HG03060 (cell line): Measurements from ENCODE around the gene DIPK1B.

Experiments
- ATAC-seq: cut with Tn5 transposase; IDR thresholded peaks from one replicate; pipeline ENCODE4 v1.9.1; 2021; ENCODE audit warnings: low read depth, moderate number of reproducible peaks; ENCODE audit not compliant: unreplicated experiment

The DIPK1B gene

GRCh38 chr9:136733611-136734010 is 21.2 kb downstream of the DIPK1B start:
- ATAC-seq: no peak

DNA sequence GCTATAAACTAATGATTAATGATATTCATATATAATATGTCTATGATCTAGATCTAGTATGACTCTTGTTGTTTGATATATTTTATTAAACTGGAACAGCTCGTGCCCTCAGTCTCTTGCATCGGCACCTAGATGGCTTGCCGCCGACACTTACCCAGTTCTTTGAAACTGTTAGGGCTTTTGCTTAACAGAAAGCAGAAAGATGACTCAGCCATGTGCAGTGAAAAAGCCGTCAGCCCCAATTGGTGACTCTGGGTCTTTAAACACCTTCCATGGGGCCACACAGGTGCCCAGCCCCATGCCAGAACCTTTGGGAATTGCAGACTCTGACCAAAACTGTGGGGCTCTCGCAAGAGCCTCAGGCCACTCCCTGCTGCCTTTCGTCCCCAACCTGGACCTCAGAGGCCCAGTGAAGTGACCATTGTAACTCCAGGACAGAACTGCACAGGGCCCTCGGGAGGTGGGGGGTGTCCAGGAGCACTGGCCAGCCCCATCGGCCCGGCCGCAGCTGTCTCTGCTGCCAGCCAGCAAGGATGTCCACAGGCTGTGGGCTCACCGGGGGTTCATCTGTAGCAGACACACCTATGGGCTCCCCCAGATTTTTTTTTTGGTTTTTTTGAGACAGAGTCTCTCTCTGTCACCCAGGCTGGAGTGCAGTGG is 22.6 kb downstream of the DIPK1B start:
- ATAC-seq: no peak

DNA sequence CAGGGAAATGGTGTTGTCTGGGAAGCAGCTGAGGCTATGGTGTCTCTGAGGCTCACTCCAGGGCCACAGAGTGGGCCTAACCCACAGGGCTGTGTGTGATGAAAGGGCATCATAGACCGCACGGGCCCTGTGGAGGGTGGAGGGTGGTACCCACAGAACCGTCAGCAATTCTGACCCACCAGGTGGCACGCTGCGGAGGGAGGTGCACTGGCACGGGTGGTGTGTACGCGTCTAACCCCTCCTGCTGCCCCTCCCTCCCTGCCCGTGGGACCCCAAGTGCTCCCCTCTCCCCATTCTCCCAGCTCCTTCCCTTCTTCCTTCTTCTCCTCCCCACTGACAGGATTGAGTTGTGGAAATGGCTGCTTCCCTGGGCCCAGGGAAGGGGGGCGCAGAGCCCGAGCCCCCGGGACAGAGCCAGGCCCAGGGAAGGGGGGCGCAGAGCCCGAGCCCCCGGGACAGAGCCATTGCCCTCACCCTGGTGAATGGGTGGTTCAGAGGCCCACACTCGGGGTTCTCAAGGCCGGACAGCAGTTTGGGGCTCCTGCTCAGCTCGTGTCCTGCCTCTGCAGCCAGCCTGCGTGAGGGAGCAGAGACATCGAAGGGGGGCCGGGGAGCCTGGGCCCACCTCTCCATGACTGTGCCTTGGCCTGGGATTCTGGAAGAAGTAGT is 23.6 kb downstream of the DIPK1B start:
- ATAC-seq: no peak

DNA sequence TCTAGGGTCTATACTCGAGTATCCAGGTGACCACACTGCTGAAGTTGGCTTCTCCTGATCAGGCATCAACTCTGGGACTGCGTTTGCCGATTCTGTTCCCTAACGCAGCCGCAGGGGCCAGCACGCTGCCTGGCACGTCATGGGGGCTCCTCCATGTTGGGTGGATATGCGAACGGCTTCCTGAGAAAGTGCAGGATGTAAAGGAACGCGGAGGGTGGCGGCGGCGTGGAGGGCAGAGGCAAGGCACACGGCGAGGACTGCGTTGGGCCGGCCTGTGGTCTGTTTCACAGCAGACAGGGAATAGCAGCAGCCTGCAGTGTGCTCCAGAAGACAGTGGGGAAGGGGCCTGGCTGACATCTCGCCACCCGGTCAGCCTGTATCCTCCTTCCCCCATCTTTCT is 26.6 kb downstream of the DIPK1B start:
- no peak for ATAC-seq

DNA sequence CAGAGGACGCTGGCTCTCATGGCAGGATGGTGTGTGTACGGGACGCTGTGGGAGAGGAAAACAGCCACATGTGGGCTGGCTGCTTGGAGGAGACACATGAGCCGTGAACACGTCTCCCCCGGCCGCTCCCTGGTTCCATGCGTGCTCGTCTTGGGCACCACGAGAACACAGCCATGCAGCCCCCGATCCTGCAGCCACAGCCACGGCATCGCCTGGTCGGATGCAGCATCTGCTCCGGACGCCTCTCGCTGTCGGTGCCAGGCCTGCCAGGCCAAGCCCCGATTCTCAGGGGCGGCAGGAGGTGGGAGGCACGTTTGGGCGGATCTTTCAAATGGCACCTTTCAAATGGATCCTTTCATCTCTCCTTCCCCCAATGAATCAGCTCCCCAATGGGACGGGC is 27.1 kb downstream of the DIPK1B start:
- ATAC-seq: no peak

DNA sequence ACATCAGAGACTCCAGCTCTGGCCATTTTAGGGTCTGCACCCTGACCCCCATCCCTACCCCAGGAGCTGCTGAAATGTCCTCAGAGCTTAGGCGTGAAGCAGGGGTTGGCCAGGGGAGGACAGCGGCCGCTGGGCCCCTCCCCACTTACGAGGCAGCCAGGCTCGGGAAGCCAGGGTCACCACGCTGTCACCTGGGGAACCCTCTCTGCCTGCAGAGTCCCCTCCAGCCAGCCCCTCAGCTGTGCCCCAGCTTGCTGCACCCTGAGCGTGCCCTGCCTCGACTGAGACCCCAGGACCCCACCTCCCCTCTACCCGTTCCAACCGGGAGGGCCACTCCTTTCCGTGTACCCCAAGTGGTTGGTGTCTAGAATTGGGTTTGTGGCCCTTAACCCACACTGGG is 27.7 kb downstream of the DIPK1B start:
- ATAC-seq: no peak

DNA sequence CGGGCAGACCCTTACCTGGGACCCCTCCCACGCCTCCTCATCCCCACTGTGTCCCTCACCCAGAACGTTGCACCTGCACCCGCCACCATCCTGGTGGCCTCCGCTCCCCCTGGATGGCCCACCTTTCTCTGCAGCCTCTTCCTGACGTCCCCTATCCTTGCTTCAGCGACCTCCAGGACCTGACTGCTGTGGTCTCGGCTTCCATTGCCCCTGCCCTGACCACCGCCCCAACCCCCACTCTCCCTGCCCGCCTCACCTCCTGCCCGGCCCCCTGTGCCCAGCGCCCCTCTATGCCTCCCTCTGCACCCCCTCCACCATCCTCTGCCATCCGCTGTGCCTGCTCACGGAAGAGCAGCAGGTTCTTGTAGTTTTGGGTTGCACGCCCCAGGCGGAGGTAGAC is 28.1 kb downstream of the DIPK1B start:
- no peak for ATAC-seq

GRCh38 chr9:136740971-136741882 is 28.9 kb downstream of the DIPK1B start:
- ATAC-seq: no peak

GRCh38 chr9:136741883-136742571 is 29.7 kb downstream of the DIPK1B start:
- ATAC-seq: no peak

DNA sequence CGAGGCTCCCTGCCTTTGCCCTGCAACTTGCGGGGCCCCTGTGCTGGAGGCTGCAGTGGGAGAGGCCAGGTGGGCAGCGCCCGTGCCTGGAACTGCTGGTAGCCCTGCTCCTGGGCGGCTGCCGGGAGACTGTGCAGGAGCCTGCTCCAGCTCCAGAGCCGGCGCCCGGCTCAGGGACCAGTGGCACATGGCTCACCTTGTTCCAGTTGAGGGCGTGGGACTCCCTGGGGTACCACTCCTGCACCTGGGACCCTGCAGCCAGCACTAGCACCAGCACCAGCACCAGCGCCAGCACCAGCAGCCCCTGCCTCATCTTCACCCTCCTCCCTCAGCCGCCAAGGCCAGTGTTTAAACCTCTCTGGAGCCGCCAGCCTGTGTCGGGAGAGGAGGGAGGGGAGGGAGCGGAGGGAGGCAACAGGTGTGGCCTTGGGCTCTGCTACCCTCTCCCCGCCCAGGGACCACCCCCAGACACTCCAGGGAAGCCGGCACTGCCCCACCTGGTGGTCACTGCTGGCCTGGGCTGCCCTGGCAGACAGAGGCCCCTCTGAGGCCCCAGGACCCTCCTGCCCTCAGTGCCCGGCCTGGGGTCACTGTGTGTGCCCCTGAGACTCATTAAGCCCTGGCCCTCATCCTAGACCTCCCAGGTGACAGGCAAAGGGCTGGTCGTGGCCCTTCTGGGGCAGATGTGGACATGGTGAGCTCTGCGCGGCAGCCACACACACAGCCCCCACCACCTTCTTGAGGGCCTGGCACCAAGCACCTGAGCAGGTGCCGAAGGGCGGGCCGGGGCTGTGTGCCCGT is 30.4 kb downstream of the DIPK1B start, which contains the start of gene LCN10:
Gene LCN10, minus strand, starts transcription at position 350 of the 801 bp plus-strand sequence. Its CDS starts 37 bp downstream, at position 313.
- ATAC-seq: no peak

DNA sequence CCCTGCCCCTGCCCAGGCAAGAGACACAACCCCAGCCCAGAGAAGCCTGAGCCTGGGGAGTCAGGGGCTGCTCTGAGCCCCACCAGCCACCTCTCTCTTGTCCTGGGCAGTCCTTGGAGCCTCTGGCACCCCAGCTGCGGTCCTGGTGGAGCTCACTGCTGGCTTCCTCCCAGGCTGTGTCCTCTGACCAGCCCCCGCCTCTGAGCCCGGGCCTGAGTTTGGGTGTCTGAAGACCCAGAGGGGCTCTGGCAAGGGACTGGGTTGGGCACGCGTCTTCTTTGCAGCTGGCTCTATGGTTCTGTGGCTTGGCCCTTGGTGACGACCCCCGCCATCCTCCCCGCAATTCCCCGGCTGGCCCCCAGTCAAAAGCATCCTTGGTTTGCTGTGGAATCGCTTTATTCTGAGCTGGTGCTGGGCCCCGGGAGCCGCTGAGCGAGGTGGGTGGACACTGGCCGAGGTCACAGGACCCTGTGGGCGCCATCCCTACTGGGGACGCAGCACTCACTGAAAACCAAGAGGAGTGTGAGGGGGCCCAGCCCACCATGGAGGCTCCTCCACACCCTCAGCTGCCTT is 31.4 kb downstream of the DIPK1B start:
- ATAC-seq: no peak

DNA sequence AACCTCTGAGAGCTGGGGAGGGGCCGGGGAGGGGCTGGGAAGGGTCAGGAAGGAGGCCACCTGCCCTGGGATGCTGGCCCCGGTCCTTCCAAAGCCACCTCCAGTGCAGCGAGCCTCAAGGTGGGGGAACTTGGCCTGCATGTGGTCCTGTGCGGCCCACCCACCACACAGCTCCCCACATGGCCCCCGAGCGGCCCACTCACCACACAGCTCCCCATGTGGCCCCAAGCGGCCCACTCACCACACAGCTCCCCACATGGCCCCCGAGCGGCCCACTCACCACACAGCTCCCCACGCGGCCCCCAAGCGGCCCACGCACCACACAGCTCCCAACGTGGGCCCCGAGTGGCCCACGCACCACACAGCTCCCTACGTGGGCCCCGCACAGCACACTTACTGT is 32.4 kb downstream of the DIPK1B start:
- ATAC-seq: no peak

- ATAC-seq: no peak
Observed at GRCh38 chr9:136745389-136746154, 33.2 kb downstream of the DIPK1B start.

DNA sequence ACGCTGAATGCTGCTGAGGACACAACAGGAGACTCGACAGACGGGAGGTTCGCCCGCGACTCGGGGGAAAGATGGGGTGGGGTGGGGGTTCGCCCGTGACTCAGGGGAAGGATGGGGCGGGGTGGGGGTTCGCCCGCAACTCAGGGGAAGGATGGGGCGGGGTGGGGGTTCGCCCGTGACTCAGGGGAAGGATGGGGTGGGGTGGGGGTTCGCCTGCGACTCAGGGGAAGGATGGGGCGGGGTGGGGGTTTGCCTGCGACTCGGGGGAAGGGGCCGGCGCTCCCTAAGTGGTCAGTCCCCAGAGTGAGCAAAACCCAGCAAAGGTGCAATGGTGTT is 33.8 kb downstream of the DIPK1B start:
- no peak for ATAC-seq

DNA sequence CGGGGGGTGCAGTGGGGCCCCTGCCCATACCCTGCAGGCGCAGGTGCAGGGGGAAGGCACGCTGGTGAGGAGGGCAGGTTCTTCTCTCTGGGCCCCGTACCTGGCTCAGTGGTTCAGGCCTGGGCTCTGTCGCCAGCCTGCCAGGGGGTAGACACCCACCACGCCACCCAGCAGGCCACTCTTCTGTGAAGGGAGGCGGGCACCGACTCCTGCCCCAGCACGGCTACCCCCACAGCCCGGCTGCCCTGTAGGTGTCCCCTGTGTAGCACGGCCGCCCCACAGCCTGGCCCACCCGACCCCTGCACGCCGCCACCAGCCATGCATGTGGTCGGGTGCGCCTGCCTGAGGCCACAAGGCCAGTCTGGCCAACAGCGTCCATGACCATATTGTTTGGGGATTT is 34.2 kb downstream of the DIPK1B start:
- no peak for ATAC-seq

GRCh38 chr9:136747161-136748060 is 35.0 kb downstream of the DIPK1B start:
- ATAC-seq: no peak

DNA sequence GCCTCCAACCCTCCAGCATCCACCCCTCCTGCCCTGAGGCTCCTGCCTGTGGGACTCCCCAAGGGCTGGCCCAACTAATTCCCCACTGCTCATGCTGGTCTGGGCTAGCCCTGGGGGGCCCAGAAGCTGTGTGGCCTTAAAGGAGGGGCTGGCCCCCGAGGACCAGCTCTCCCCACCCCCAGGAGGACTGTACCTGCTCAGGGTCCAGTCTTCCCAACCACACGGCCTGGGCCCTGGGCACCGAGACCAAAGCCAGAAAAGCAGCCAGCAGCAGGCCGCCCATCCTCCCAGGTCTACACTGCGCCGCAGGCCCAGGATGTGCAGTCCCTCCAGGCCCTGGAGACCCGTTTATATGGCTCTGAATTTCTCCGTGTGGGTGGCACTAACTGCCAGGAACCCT is 35.8 kb downstream of the DIPK1B start, which contains the start of gene LCN6:
Gene LCN6, minus strand, starts transcription at position 325 of the 400 bp plus-strand sequence. Its CDS starts 42 bp downstream, at position 283.
- ATAC-seq: no peak
